GM12878 (cell line): Measurements from ENCODE around the gene SLC12A9. TPM values are rescaled to one million over a fixed set of nuclear protein-coding genes. Genes with fewer than 3 reads are reported as not detected.
A peak's percentile ranks its signal among the peaks of the same experiment; 100 is the strongest.

ENCODE experiments used
- ATAC-seq: fragments of 200-7000 bp; cut with Tn5 transposase; 3 replicates; pipeline ENCODE4 v1.9.1; 2020; ENCODE audit warnings: mild to moderate bottlenecking, moderate library complexity
- BruUV-seq: library from RNA; stranded (reverse); fragments of 400-500 nt; replicated peaks from 2 replicates; lab custom pipeline; 2021; lab: Mats Ljungman, UMichigan
- CTCF ChIA-PET: fragments of 300-600 bp; sonication (Branson Sonifier 250); formaldehyde crosslinking; extraction: SDS; loops from one replicate; lab custom pipeline; 2021; ENCODE audit warnings: inconsistent platforms; lab: Yijun Ruan, JAX
- POLR2A ChIA-PET: fragments of 350-600 bp; formaldehyde crosslinking; extraction: SDS; loops from one replicate; lab custom pipeline; 2021; ENCODE audit warnings: inconsistent platforms; lab: Charles Lee
- RAD21 ChIA-PET: fragments of 300-600 bp; sonication (Branson Sonifier 250); formaldehyde crosslinking; loops from one replicate; lab custom pipeline; 2023; ENCODE audit warnings: antibody characterized with exemption; ENCODE audit not compliant: unreplicated experiment; lab: Charles Lee
- SMC1A ChIA-PET: fragments of 300-600 bp; sonication (Branson Sonifier 250); formaldehyde crosslinking; loops from one replicate; lab custom pipeline; 2023; ENCODE audit not compliant: unreplicated experiment, uncharacterized antibody; lab: Charles Lee
- DNase-seq: peaks from one replicate; pipeline ENCODE4 v3.0.0-alpha.2; 2011; ENCODE audit warnings: low read depth, low spot score
- FAIRE-seq: peaks from 3 replicates; lab custom pipeline; 2011; peaks lifted over from hg19 to GRCh38; lab: Jason Lieb, UNC
- H2AFZ ChIP-seq: 2 replicates; pipeline ENCODE4 v1.6.0; 2011; ENCODE audit warnings: low read depth, low read length, control low read depth; ENCODE audit not compliant: control insufficient read depth
- H3K27ac ChIP-seq: 2 replicates; pipeline ENCODE4 v1.5.1; 2011; ENCODE audit warnings: control low read depth; ENCODE audit not compliant: control insufficient read depth, insufficient read depth
- H3K27me3 ChIP-seq, 2 experiments: replicated peaks in 1 of 2; 2 replicates each; pipeline versions ENCODE4 v1.6.0 to v1.6.1; 2011; ENCODE audit warnings: low read length in 1 of 2; ENCODE audit not compliant: control insufficient read depth in 2 of 2, insufficient read depth in 2 of 2
- H3K36me3 ChIP-seq, 2 experiments: 2 replicates each; pipeline ENCODE4 v1.5.1; 2011; ENCODE audit warnings: low read length in 1 of 2; ENCODE audit not compliant: control insufficient read depth in 2 of 2, insufficient read depth in 2 of 2
- H3K4me1 ChIP-seq: 2 replicates; pipeline ENCODE4 v1.6.1; 2011; ENCODE audit warnings: mild to moderate bottlenecking, low read length, moderate library complexity, mixed read lengths; ENCODE audit not compliant: control insufficient read depth, insufficient read depth
- H3K4me2 ChIP-seq: 2 replicates; pipeline ENCODE4 v1.6.0; 2011; ENCODE audit warnings: control low read depth; ENCODE audit not compliant: control insufficient read depth, insufficient read depth
- H3K4me3 ChIP-seq: fragments of 200-600 bp; sonication (generic); 2 replicates; pipeline ENCODE4 v1.5.1; 2016
- H3K79me2 ChIP-seq: 2 replicates; pipeline ENCODE4 v1.6.0; 2011; ENCODE audit warnings: low read length; ENCODE audit not compliant: control insufficient read depth, insufficient read depth
- H3K9ac ChIP-seq: 2 replicates; pipeline ENCODE4 v1.8.0; 2011; ENCODE audit warnings: low read length, control low read depth, mixed read lengths; ENCODE audit not compliant: control insufficient read depth, insufficient read depth
- H3K9me3 ChIP-seq: replicated peaks from 3 replicates; pipeline ENCODE4 v1.5.1; 2011; ENCODE audit warnings: mild to moderate bottlenecking, low read length; ENCODE audit not compliant: control insufficient read depth, insufficient read depth
- H4K20me1 ChIP-seq: 2 replicates; pipeline ENCODE4 v1.6.0; 2011; ENCODE audit not compliant: control insufficient read depth, insufficient read depth
- NFYA ChIP-seq: IDR thresholded peaks from 2 replicates; pipeline ENCODE4 v1.6.1; 2011; ENCODE audit warnings: low read depth, mild to moderate bottlenecking, low read length, improper control_type of control experiment, borderline replicate concordance
- POLR2A ChIP-seq: IDR thresholded peaks from 2 replicates; pipeline ENCODE4 v1.6.1; 2011; ENCODE audit warnings: low read depth, mild to moderate bottlenecking, low read length
- WGBS: methylation state at CpG from one replicate; pipeline ENCODE4 v1.1.6; 2016; ENCODE audit warnings: low lambda C conversion rate; ENCODE audit not compliant: insufficient replicate concordance, insufficient coverage; ENCODE audit errors: missing lambda C conversion rate; 5-methylcytosine and 5-hydroxymethylcytosine counted together
- in situ Hi-C: fragments of 300-500 bp; cut with MboI; formaldehyde crosslinking; loops from 9 replicates; pipeline ENCODE4 v1.14.3; 2018; ENCODE audit warnings: mixed read lengths
- intact Hi-C: fragments of 100-400 bp; cut with micrococcal nuclease; formaldehyde crosslinking; loops from one replicate; pipeline ENCODE4 v1.14.2; 2022; ENCODE audit not compliant: unreplicated experiment
- polyA plus RNA-seq, 11 experiments: library from polyadenylated mRNA; depleted of rRNA in 4 of 11; unstranded in 6 of 11; stranded (reverse) in 5 of 11; fragments of >200 nt; fragmentation: Nextera tagmentation in 4 of 11; fragmentation: Illumina TruSeq in 1 of 11; extraction: Ambion mirVana in 4 of 11; extraction: Trizol in 1 of 11; gene quantifications; 1 replicate in 1 of 11; 2 replicates in 10 of 11; pipeline versions ENCODE4 v1.2.1 to v1.2.3, GENCODE V29; 2011 to 2016; ENCODE audit warnings: inconsistent platforms in 2 of 11, missing spikeins in 2 of 11, low read depth in 1 of 11
- total RNA-seq, 4 experiments: library from RNA; depleted of rRNA in 3 of 4; stranded (reverse); fragments of >200 nt in 3 of 4; fragmentation: Illumina TruSeq in 1 of 4; extraction: Trizol in 1 of 4; gene quantifications; 2 replicates each; pipeline versions ENCODE4 v1.2.1 to v1.2.3, GENCODE V29; 2013 to 2021
- TF ChIP-seq, protein P1 (sequence below): fragments of 450-650 bp; IDR thresholded peaks from 2 replicates; pipeline ENCODE4 v1.6.1; 2017; ENCODE audit warnings: mild to moderate bottlenecking

The SLC12A9 gene
- total and polyA plus RNA-seq, 10 of the 15 experiments (the other 5 are each of a cell fraction or from before 2014, with no cell fraction given), result 0.24 to 18.5 (median 9.4) TPM

- Histone ChIP-seq H3K4me3 (no peak overlapping the region), H3K4me2 (no peak overlapping the region), H4K20me1 (no peaks in the 10 kb centered on the region; the same call in 1 of the 2 replicates), H2AFZ (no peak overlapping the region), H3K9ac (no peak overlapping the region), H3K36me3 (peaks cover 36 to 60% of the 10 kb centered on the region in 2 experiments), H3K79me2 (peaks cover 29% of the 10 kb centered on the region), H3K9me3 (no peaks in the 10 kb centered on the region)
- BruUV-seq, result TSS peak; percentile 43
- CTCF ChIA-PET, result no interaction called here
- SMC1A ChIA-PET, result no interaction called here
- no peak for DNase-seq
- TF ChIP-seq NFYA (no peak), POLR2A (peak; percentile 35; the same call in 1 of the 2 replicates)
- TF ChIP-seq, protein P1, sequence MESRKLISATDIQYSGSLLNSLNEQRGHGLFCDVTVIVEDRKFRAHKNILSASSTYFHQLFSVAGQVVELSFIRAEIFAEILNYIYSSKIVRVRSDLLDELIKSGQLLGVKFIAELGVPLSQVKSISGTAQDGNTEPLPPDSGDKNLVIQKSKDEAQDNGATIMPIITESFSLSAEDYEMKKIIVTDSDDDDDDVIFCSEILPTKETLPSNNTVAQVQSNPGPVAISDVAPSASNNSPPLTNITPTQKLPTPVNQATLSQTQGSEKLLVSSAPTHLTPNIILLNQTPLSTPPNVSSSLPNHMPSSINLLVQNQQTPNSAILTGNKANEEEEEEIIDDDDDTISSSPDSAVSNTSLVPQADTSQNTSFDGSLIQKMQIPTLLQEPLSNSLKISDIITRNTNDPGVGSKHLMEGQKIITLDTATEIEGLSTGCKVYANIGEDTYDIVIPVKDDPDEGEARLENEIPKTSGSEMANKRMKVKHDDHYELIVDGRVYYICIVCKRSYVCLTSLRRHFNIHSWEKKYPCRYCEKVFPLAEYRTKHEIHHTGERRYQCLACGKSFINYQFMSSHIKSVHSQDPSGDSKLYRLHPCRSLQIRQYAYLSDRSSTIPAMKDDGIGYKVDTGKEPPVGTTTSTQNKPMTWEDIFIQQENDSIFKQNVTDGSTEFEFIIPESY, result no peak
- TF ChIP-seq, all 136 proteins: peak for 1
- FAIRE-seq (no peak), ATAC-seq (no peak)
- RAD21 ChIA-PET, result no interaction called here
- H3K4me1 ChIP-seq, result peaks cover 17% of the 10 kb centered on the region
- in situ Hi-C loops (no loop called here), intact Hi-C loops (no loop called here)
- H3K27ac ChIP-seq, result no peak overlapping the region
- POLR2A ChIA-PET, result no interaction called here
- WGBS, result 97% methylated on average over 29 of the region's 29 CpGs
- no peaks in the 10 kb centered on the region for H3K27me3 ChIP-seq
Observed at GRCh38 chr7:100884736-100885439, 32.4 kb downstream of the SLC12A9 start.
